Duodenal mucosa (tissue), 2 donors: ENCODE measurements around the gene CREB3L4.

ENCODE experiments used
- H3K27ac ChIP-seq: one replicate; pipeline ENCODE4 v1.7.0; 2013; ENCODE audit warnings: low read depth, low read length
- H3K27me3 ChIP-seq, 2 donors: one replicate each; pipeline ENCODE4 v1.7.0; 2013; ENCODE audit warnings: low read length in 2 of 2, control low read depth in 1 of 2; ENCODE audit not compliant: insufficient read depth in 2 of 2, control insufficient read depth in 1 of 2
- H3K36me3 ChIP-seq, 2 donors: one replicate each; pipeline ENCODE4 v1.7.0; 2013; ENCODE audit warnings: low read length in 2 of 2, control low read depth in 1 of 2; ENCODE audit not compliant: insufficient read depth in 2 of 2, control insufficient read depth in 1 of 2
- H3K4me1 ChIP-seq, 2 donors: one replicate each; pipeline ENCODE4 v1.7.0; 2013; ENCODE audit warnings: low read length in 2 of 2, control low read depth in 1 of 2; ENCODE audit not compliant: insufficient read depth in 2 of 2, control insufficient read depth in 1 of 2
- H3K4me3 ChIP-seq, 2 donors: one replicate each; pipeline ENCODE4 v1.7.0; 2013; ENCODE audit warnings: low read length in 2 of 2, low read depth in 1 of 2
- H3K9ac ChIP-seq, 2 donors: one replicate each; pipeline ENCODE4 v1.7.0; 2013; ENCODE audit warnings: low read length in 2 of 2, low read depth in 1 of 2
- H3K9me3 ChIP-seq, 2 donors: one replicate each; pipeline ENCODE4 v1.7.0; 2013; ENCODE audit warnings: low read length in 2 of 2, control low read depth in 1 of 2; ENCODE audit not compliant: control insufficient read depth in 1 of 2

CREB3L4 gene

DNA sequence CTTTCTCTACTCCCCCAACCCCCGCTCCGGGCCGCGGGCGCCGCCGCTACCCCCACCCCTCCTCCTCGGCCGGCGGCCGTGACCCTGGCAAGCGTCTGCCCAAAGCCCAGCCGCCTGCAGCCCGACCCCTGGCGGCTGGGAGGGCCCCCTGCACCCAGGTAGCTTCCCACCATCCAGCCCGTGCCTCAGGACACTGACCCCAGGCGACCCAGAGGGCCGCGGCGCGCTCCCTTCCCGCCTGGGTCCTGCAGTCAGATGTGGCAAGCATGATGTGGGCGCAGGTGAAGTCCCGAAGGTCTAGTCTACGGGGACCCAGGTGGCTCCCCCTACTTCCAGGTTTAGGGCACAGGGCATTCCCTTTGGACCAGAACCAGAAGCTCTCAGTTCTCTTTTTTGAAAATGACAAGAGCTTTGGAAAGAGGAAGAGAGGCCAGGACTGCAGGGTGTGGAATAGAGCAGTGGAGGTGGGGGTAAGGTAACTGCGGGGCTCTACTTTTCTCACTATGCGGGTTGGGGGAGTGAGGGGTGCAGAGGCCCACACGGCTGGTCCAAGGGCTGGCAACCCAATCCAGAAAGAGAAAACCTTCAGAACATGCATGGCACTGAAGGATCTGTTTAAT lies 21.0 kb upstream of the CREB3L4 start, which contains the start of gene DENND4B:
DENND4B (minus strand) TSS at position 97 of the 620 bp plus-strand sequence. CDS start 2,344 bp downstream, outside the sequence.
- peaks cover 34 to 55% of the 10 kb centered on the region in 2 donors for H3K36me3 ChIP-seq
- H3K4me1 ChIP-seq = peaks cover 22 to 23% of the 10 kb centered on the region in 2 donors
- no peaks in the 10 kb centered on the region for H3K27me3 ChIP-seq
- H3K9me3 ChIP-seq = no peaks in the 10 kb centered on the region
- peak within 1 kb of the TSS; percentile 80 to 95 for H3K4me3 ChIP-seq
- H3K9ac ChIP-seq = peak within 1 kb of the TSS; percentile 89 to 97
- peak within 1 kb of the TSS; percentile 93 for H3K27ac ChIP-seq

DNA sequence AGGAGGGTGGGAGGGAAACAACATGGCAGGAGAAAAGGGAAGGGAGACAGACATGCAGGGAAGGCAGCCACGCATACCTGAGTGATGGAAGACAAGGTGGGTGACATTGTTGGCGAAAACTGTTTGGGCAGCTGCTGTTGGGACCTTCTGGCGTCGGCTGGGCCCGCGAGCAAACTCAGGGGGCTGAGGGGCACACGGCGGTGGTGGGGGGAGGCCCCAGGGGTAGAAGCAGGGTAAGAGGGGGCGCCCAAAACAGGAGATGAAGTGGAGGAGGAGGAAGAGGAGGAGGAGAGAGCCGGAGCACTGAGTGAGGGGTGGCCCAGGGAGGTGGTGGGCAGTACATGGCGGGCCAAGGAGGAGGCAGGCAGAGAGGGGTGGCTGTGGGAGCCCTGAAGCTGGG lies 16.5 kb upstream of the CREB3L4 start:
- Histone ChIP-seq H3K27ac (no peak overlapping the region), H3K4me3 (no peak overlapping the region), H3K36me3 (peaks cover 47 to 63% of the 10 kb centered on the region in 2 donors), H3K4me1 (peaks cover 12% of the 10 kb centered on the region in 2 donors), H3K9me3 (no peaks in the 10 kb centered on the region), H3K9ac (no peak overlapping the region), H3K27me3 (no peaks in the 10 kb centered on the region)

DNA sequence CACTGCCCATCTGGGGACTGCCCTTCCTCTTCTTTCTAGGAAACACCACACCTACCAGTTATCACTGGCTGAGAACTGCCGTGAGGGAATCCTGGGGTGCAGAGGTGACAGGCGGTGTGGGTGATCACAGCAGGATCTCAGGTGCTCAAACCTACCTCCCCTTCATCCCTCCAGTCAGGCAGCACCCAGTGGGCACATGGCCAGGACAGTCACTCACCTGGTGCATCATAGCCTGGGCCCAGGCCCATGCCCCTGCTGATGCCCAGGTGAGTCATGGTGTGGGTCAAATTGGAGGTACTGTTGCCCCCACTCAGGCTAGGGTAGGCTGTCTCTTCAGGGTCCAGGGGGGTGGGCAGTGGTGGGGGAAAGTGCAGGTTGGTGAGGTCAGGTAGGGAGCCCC lies 15.9 kb upstream of the CREB3L4 start:
- peaks cover 47 to 63% of the 10 kb centered on the region in 2 donors for H3K36me3 ChIP-seq
- no peak overlapping the region for H3K27ac ChIP-seq
- H3K9ac ChIP-seq = no peak overlapping the region

DNA sequence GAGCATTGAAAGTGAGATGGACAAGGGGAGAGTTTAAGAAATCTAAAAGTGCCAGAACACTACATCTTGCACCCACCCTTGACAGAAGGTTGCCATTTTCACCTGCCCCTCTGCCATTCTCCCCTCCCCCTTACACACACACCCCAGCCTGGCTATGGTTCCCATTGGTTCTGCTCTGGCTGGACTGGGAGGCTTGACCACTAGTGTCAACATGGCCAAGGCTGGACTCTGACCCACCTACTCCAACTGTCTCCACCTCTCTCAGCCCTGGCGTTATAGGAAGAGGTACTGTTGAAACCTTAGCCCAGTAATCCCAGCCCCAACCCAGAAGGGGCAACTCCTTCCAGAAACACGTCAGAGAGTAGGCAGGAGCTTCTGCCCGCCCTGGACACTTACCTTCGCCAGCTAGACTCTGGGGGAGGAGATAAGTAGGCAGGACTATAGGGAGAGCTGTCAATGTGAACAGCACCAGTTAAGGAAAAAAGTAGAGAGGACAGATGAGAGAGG lies 13.8 kb upstream of the CREB3L4 start:
- no peak overlapping the region for H3K9ac ChIP-seq
- peaks cover 37 to 49% of the 10 kb centered on the region in 2 donors for H3K36me3 ChIP-seq
- no peak overlapping the region for H3K27ac ChIP-seq
- no peak overlapping the region for H3K4me3 ChIP-seq
- no peaks in the 10 kb centered on the region for H3K27me3 ChIP-seq
- H3K4me1 ChIP-seq = peaks cover 23 to 27% of the 10 kb centered on the region in 2 donors
- H3K9me3 ChIP-seq = no peaks in the 10 kb centered on the region

More for the DNA sequence above, 15.9 kb upstream of the CREB3L4 start:
- H3K4me3 ChIP-seq = no peak overlapping the region
- no peaks in the 10 kb centered on the region for H3K27me3 ChIP-seq
- H3K4me1 ChIP-seq = peaks cover 16% of the 10 kb centered on the region in 2 donors
- no peaks in the 10 kb centered on the region for H3K9me3 ChIP-seq

DNA sequence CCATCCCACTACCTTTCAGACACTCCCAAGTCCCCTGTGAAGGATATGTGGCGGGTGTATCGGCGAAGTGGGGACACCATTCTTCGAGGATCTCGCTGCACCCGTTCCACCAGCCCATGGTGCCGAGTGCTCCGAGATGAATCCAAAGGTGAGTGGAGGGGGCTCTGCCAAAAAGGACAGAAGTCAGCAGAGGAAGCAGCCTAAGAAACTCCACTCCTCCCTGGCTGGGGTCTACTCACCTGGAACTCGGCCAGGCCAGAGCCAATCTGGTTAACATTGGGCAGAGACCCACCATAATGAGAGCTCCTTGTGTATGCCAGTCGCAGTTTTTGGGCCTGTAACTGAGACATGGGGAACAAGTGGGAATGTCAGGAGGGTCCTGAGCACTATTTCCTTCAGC lies 12.9 kb upstream of the CREB3L4 start:
- Histone ChIP-seq H3K36me3 (peaks cover 33 to 43% of the 10 kb centered on the region in 2 donors), H3K4me3 (no peak overlapping the region), H3K9me3 (no peaks in the 10 kb centered on the region), H3K4me1 (peaks cover 29 to 32% of the 10 kb centered on the region in 2 donors), H3K27ac (no peak overlapping the region), H3K27me3 (no peaks in the 10 kb centered on the region), H3K9ac (no peak overlapping the region)

DNA sequence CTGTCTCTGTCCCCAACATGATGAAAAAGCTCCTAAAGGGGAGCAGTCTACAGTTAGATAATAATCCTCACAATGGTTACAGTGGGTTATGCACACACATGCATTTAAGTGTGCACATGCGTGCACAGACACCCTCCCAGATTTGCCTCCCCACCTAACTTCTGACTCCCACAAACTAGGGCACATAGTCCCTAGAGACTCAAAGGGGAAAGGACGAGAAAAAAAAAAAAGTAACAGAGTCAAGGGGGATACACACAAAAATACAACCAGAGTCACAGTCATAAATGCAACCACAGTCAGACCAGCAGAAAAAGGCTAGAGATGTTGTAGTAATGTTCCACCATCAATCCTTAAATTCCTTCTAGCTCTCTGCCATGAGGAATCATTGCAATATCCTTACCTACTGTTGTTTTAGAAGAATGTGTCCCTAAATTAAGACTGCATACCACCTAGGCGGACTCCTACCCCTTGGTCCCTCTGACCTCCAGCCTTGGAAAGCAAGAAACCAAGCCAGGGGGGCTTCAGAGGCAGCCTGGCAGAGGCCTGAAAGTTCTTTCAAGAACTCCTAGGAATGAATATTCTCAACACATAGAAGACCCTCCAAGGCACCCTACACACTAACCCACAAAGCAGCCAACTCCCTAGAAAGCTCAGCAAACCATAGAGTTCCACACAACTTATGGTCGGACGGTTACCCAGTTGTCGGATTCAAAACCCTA lies 10.5 kb upstream of the CREB3L4 start:
- Histone ChIP-seq H3K36me3 (peaks cover 16 to 30% of the 10 kb centered on the region in 2 donors), H3K27me3 (no peaks in the 10 kb centered on the region), H3K4me3 (peak overlapping the region; percentile 91 to 100), H3K9me3 (no peaks in the 10 kb centered on the region), H3K27ac (no peak overlapping the region), H3K4me1 (peaks cover 36 to 38% of the 10 kb centered on the region in 2 donors), H3K9ac (peak overlapping the region; percentile 81 to 91)

DNA sequence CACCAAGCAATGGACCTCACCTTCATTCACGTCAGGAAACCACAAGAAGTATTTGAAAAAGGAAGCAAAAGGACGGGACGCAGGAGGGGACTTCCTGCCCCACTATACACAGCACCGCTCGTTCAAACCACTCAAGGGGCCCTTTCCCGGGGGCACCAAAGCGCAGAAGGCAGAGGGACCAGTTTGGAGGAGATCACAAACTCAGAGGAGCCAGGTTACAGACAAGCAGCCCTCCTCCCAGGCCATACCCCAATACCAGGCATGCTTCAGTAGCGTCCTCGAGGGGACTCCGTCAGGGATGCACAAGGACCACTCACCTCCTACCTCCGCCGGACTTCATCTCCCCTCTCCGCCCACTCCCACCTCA lies 10.0 kb upstream of the CREB3L4 start:
- Histone ChIP-seq H3K27me3 (no peaks in the 10 kb centered on the region), H3K9me3 (no peaks in the 10 kb centered on the region), H3K9ac (peak overlapping the region; percentile 81 to 91), H3K27ac (peak overlapping the region; percentile 79), H3K4me3 (peak overlapping the region; percentile 91 to 100), H3K36me3 (peaks cover 10 to 24% of the 10 kb centered on the region in 2 donors), H3K4me1 (peaks cover 42 to 44% of the 10 kb centered on the region in 2 donors)

DNA sequence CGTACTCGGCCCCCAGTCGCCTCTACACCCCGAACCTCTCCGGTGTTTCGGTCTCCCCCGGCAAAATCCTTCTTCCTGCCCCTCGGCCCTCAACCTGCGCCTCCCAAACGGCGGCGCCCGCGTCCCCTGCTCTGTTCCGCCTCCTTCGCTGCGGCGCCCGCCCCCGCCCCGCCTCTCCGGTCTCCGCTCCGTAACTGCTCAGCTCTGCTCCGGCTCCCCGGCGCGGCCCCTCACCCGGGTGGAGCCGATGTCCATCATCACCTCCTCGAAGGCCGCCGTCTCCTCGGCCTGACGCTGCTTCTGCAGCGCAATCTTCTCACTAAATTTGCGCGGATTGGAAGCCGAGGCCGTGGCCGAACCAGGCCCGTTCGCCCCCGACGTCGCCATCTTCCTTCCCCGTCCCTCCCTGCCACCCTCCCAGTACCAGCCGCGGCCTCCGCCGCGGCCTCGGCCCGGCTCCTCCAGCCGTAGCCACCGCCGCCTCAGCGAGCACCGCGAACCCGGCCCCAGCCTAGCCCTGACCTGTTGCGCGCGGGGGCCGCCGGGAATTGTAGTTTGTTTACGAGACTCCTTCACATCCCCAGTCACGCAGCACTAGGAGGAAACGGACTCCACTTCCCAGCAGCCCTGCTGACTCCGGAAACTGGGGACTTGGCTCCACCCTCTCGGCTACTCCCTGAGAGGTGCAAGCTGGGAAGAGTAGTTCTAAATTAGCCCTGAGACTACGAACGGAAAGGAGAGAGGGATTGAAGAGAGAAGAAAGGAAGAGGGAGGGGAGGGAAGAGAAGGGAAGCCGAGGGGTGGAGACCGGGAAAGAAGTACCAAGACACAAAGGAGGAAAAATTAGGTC lies 9.4 kb upstream of the CREB3L4 start, which contains the start of gene CRTC2:
CRTC2 (minus strand) TSS at position 502 of the 850 bp plus-strand sequence; CDS start at position 387, 115 bp downstream.
- peak within 1 kb of the TSS; percentile 81 to 91 for H3K9ac ChIP-seq
- H3K27ac ChIP-seq = peak within 1 kb of the TSS; percentile 79
- H3K9me3 ChIP-seq = no peaks in the 10 kb centered on the region
- no peaks in the 10 kb centered on the region for H3K27me3 ChIP-seq
- H3K4me3 ChIP-seq = peak within 1 kb of the TSS; percentile 91 to 100
- peaks cover 9 to 24% of the 10 kb centered on the region in 2 donors for H3K36me3 ChIP-seq
- H3K4me1 ChIP-seq = peaks cover 45 to 49% of the 10 kb centered on the region in 2 donors

DNA sequence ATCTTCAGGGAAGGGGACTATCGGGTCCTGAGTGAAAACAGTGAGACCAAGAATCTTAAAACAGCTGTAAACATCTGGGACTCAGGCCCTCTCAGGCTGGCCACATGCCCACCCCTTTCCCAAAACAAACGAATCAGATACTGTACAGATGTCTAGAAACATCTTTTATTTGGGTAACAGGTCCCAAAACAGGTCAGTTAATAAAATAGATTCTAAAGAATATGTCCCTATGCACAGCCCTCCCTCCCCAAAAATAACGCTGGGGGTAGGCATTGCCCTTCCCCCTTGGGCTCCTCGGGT lies 8.8 kb upstream of the CREB3L4 start:
- Histone ChIP-seq H3K9ac (peak overlapping the region in 1 of 2 donors; percentile 13), H3K27ac (no peak overlapping the region), H3K36me3 (peaks cover 6 to 21% of the 10 kb centered on the region in 2 donors), H3K4me3 (peak overlapping the region; percentile 38 to 91), H3K9me3 (no peaks in the 10 kb centered on the region), H3K4me1 (peaks cover 45 to 50% of the 10 kb centered on the region in 2 donors), H3K27me3 (no peaks in the 10 kb centered on the region)
